ENCODE results near the gene UQCC5.

The UQCC5 gene

GRCh38 chr3:52494445-52494844 lies 42.0 kb upstream of the UQCC5 start:
- no peak overlapping the region for H3K27ac ChIP-seq (replicated peaks)
- no peak overlapping the region for H3K4me3 ChIP-seq (replicated peaks; ENCODE audit: insufficient read depth, low read length)
- TF ChIP-seq POLR2AphosphoS5 (IDR thresholded peaks at IDR 0.05; ENCODE audit: low read depth): no peak
- TF ChIP-seq REST (IDR thresholded peaks at IDR 0.05; ENCODE audit: insufficient replicate concordance, low read depth): no peak
- TF ChIP-seq GABPA (IDR thresholded peaks at IDR 0.05; ENCODE audit: low read depth): no peak
- TF ChIP-seq SPI1 (IDR thresholded peaks at IDR 0.05; ENCODE audit: borderline replicate concordance, low read depth): no peak
- no peak for TF ChIP-seq CTCF (IDR thresholded peaks at IDR 0.05; ENCODE audit: insufficient read depth, low read length)
- DNase-seq (ENCODE audit: low read depth in 1 of 2, low spot score in 1 of 2): no peak
- H3K27me3 ChIP-seq (ENCODE audit: insufficient read depth, poor library complexity, severe bottlenecking): no peaks in the 10 kb centered on the region

- DNase-seq (ENCODE audit: low read depth in 1 of 2, low spot score in 1 of 2): no peak
- no peak for TF ChIP-seq GABPA (IDR thresholded peaks at IDR 0.05; ENCODE audit: low read depth)
- TF ChIP-seq REST (IDR thresholded peaks at IDR 0.05; ENCODE audit: insufficient replicate concordance, low read depth): no peak
- TF ChIP-seq CTCF (IDR thresholded peaks at IDR 0.05; ENCODE audit: insufficient read depth, low read length): no peak
- no peak for TF ChIP-seq SPI1 (IDR thresholded peaks at IDR 0.05; ENCODE audit: borderline replicate concordance, low read depth)
- TF ChIP-seq POLR2AphosphoS5 (IDR thresholded peaks at IDR 0.05; ENCODE audit: low read depth): no peak
- H3K27me3 ChIP-seq (ENCODE audit: insufficient read depth, poor library complexity, severe bottlenecking): no peaks in the 10 kb centered on the region
- no peak within 1 kb of the TSS for H3K4me3 ChIP-seq (replicated peaks; ENCODE audit: insufficient read depth, low read length)
- H3K27ac ChIP-seq (replicated peaks): no peak within 1 kb of the TSS
Measured at GRCh38 chr3:52494886-52495495, 41.4 kb upstream of the UQCC5 start, which contains the start of gene STAB1. Gene STAB1 (plus strand): TSS chr3:52495338. CDS start chr3:52495414, 76 bp downstream.

GRCh38 chr3:52495777-52496602 lies 40.4 kb upstream of the UQCC5 start:
- TF ChIP-seq SPI1 (IDR thresholded peaks at IDR 0.05; ENCODE audit: borderline replicate concordance, low read depth): no peak
- TF ChIP-seq POLR2AphosphoS5 (IDR thresholded peaks at IDR 0.05; ENCODE audit: low read depth): no peak
- TF ChIP-seq REST (IDR thresholded peaks at IDR 0.05; ENCODE audit: insufficient replicate concordance, low read depth): no peak
- no peak for TF ChIP-seq GABPA (IDR thresholded peaks at IDR 0.05; ENCODE audit: low read depth)
- TF ChIP-seq CTCF (IDR thresholded peaks at IDR 0.05; ENCODE audit: insufficient read depth, low read length): no peak
- no peak overlapping the region for H3K27ac ChIP-seq (replicated peaks)
- DNase-seq (ENCODE audit: low read depth in 1 of 2, low spot score in 1 of 2): no peak
- H3K27me3 ChIP-seq (ENCODE audit: insufficient read depth, poor library complexity, severe bottlenecking): no peaks in the 10 kb centered on the region
- H3K4me3 ChIP-seq (replicated peaks; ENCODE audit: insufficient read depth, low read length): no peak overlapping the region

All from HL-60 (cell line).